ENCODE results near the gene PIK3CB.

PIK3CB gene

DNA sequence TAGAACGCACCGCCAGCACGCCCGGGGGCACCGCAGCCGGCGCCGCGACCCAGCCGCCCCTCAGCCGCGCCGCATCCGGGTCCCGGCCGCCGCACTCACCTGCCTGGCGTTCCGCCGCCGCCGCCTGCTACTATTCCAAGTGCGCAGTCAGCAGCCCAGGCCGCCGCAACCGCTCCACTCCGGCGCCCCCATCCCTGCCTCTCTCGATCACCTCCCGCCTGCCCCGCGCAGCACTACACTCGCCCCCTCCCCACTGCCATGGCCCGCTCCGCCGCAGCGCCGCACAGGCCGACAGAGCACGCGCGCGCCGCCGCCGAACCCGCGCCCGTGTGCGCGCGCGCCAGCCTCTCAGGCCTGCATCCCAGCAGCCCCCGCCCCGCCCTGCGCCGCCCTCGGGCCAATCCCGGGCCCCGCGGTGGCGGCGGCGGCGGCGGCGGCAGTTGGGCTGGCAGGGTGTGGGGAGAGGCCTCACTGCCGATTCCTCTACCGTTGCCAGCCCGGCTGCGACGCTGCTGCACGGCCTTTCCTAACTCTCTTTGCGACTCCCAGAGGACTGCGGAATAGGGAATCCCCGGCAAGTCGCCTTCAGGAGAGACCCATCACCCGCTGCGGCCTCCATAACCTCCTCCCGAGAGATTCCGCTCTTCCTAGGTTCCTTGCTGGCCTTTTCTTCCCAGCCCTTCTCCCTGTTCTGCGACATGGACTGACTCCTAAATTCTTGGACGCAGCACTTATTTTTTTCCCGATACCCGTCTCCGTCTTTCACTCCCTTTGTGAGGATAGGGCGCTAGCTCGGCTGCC is at the start of gene PIK3CB:
Gene PIK3CB (minus strand): TSS at position 333 of the 801 bp plus-strand sequence. CDS start 75,585 bp downstream, outside the sequence.
- no peaks in the 10 kb centered on the region for H3K9me3 ChIP-seq (ENCODE audit: control insufficient read depth in 2 of 2, low read length in 2 of 2)
- no peaks in the 10 kb centered on the region for H3K36me3 ChIP-seq (ENCODE audit: control insufficient read depth in 2 of 2, insufficient read depth in 2 of 2, low read length in 2 of 2)
- peak within 1 kb of the TSS; percentile 91 to 92 for H3K4me3 ChIP-seq (ENCODE audit: low read length in 2 of 2)
- H3K9ac ChIP-seq (ENCODE audit: low read depth in 1 of 2, low read length in 2 of 2): peak within 1 kb of the TSS; percentile 92 to 98
- peak within 1 kb of the TSS; percentile 93 to 95 for H3K27ac ChIP-seq (ENCODE audit: low read depth in 2 of 2, low read length in 2 of 2)
- peaks cover 2 to 19% of the 10 kb centered on the region in 2 donors for H3K4me1 ChIP-seq (ENCODE audit: control insufficient read depth in 2 of 2, insufficient read depth in 2 of 2, low read length in 2 of 2)
- H3K27me3 ChIP-seq (ENCODE audit: control insufficient read depth in 2 of 2, insufficient read depth in 2 of 2, low read length in 2 of 2): no peaks in the 10 kb centered on the region

DNA sequence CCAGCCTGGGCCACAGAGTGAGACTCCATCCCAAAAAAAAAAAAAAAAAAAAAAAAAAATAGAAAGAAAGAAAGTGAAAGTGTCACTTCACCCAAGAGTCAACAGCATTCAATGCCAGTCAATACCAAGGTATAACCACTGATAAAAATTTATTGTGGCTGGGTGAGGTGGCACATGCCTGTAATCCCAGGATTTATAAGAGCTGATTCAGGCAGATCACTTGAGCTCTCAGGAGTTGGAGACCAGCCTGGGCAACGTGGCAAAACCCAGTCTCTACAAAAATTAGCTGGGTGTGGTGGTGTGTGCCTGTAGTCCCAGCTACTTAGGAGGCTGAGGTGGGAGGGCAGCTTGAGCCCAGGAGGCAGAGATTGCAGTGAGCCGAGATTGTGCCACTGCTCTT is 46.5 kb upstream of the PIK3CB start:
- peak overlapping the region; percentile 76 to 80 for H3K27ac ChIP-seq (ENCODE audit: low read depth in 2 of 2, low read length in 2 of 2)
- H3K36me3 ChIP-seq (ENCODE audit: control insufficient read depth in 2 of 2, insufficient read depth in 2 of 2, low read length in 2 of 2): no peaks in the 10 kb centered on the region
- no peaks in the 10 kb centered on the region for H3K9me3 ChIP-seq (ENCODE audit: control insufficient read depth in 2 of 2, low read length in 2 of 2)
- H3K9ac ChIP-seq (ENCODE audit: low read depth in 1 of 2, low read length in 2 of 2): peak overlapping the region in 1 of 2 donors; percentile 24
- peaks cover 0 to 6% of the 10 kb centered on the region in 2 donors for H3K4me1 ChIP-seq (ENCODE audit: control insufficient read depth in 2 of 2, insufficient read depth in 2 of 2, low read length in 2 of 2)
- no peaks in the 10 kb centered on the region for H3K27me3 ChIP-seq (ENCODE audit: control insufficient read depth in 2 of 2, insufficient read depth in 2 of 2, low read length in 2 of 2)
- H3K4me3 ChIP-seq (ENCODE audit: low read length in 2 of 2): peak overlapping the region in 1 of 2 donors; percentile 26

DNA sequence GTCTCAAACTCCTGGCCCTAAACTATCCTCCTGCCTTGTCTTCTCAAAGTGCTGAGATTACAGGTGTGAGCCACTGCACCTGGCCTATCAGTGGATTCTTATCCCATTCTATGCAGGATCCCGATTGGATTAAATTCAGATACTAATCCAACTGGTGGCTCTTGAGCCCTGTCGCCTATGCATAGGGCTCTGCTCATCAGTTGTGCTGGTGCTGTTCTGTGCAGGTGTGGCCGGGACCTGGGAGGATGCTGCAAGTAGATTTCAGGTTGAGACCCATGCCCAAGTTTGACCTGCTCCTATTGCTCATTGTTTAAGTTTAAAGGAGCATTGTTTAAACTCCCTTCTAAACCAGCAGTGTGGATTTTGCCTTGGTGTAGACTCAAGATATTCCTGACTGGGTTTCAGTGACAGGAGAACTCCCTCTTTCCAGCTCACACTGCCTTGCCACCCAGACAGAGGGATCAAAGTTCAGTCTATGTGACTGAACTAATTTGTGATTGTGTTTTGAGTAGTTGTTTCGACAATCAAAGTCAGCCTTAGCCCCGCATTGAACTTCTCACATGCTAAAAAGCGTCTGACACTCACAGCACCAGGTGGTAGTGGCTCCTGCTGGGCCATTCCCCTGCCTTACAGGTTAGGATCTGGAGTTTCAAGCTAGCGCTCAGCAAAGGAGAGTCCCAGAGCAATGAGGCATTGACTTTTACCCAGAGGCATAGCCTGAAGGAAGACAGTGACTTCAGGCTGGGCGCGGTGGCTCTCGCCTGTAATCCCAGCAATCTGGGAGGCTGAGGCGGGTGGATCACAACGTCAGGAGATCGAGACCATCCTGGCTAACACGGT is 45.0 kb upstream of the PIK3CB start:
- Histone ChIP-seq H3K4me1 (ENCODE audit: control insufficient read depth in 2 of 2, insufficient read depth in 2 of 2, low read length in 2 of 2) (peaks cover 0 to 6% of the 10 kb centered on the region in 2 donors), H3K9me3 (ENCODE audit: control insufficient read depth in 2 of 2, low read length in 2 of 2) (no peaks in the 10 kb centered on the region), H3K27ac (ENCODE audit: low read depth in 2 of 2, low read length in 2 of 2) (peak overlapping the region; percentile 44 to 81), H3K9ac (ENCODE audit: low read depth in 1 of 2, low read length in 2 of 2) (peak overlapping the region in 1 of 2 donors; percentile 30), H3K4me3 (ENCODE audit: low read length in 2 of 2) (peak overlapping the region in 1 of 2 donors; percentile 5), H3K36me3 (ENCODE audit: control insufficient read depth in 2 of 2, insufficient read depth in 2 of 2, low read length in 2 of 2) (no peaks in the 10 kb centered on the region), H3K27me3 (ENCODE audit: control insufficient read depth in 2 of 2, insufficient read depth in 2 of 2, low read length in 2 of 2) (no peaks in the 10 kb centered on the region)

GRCh38 chr3:138877226-138877625 is 42.5 kb upstream of the PIK3CB start:
- no peaks in the 10 kb centered on the region for H3K9me3 ChIP-seq (ENCODE audit: control insufficient read depth in 2 of 2, low read length in 2 of 2)
- H3K36me3 ChIP-seq (ENCODE audit: control insufficient read depth in 2 of 2, insufficient read depth in 2 of 2, low read length in 2 of 2): no peaks in the 10 kb centered on the region
- H3K9ac ChIP-seq (ENCODE audit: low read depth in 1 of 2, low read length in 2 of 2): no peak overlapping the region
- H3K4me3 ChIP-seq (ENCODE audit: low read length in 2 of 2): no peak overlapping the region
- no peaks in the 10 kb centered on the region for H3K27me3 ChIP-seq (ENCODE audit: control insufficient read depth in 2 of 2, insufficient read depth in 2 of 2, low read length in 2 of 2)
- H3K4me1 ChIP-seq (ENCODE audit: control insufficient read depth in 2 of 2, insufficient read depth in 2 of 2, low read length in 2 of 2): peaks cover 0 to 6% of the 10 kb centered on the region in 2 donors
- no peak overlapping the region for H3K27ac ChIP-seq (ENCODE audit: low read depth in 2 of 2, low read length in 2 of 2)

- Histone ChIP-seq H3K4me1 (ENCODE audit: control insufficient read depth in 2 of 2, insufficient read depth in 2 of 2, low read length in 2 of 2) (peaks cover 0 to 6% of the 10 kb centered on the region in 2 donors), H3K9me3 (ENCODE audit: control insufficient read depth in 2 of 2, low read length in 2 of 2) (no peaks in the 10 kb centered on the region), H3K27me3 (ENCODE audit: control insufficient read depth in 2 of 2, insufficient read depth in 2 of 2, low read length in 2 of 2) (no peaks in the 10 kb centered on the region), H3K36me3 (ENCODE audit: control insufficient read depth in 2 of 2, insufficient read depth in 2 of 2, low read length in 2 of 2) (no peaks in the 10 kb centered on the region), H3K27ac (ENCODE audit: low read depth in 2 of 2, low read length in 2 of 2) (no peak overlapping the region), H3K9ac (ENCODE audit: low read depth in 1 of 2, low read length in 2 of 2) (no peak overlapping the region), H3K4me3 (ENCODE audit: low read length in 2 of 2) (no peak overlapping the region)
Measured at GRCh38 chr3:138875754-138876664, 41.3 kb upstream of the PIK3CB start.

- no peaks in the 10 kb centered on the region for H3K9me3 ChIP-seq (ENCODE audit: control insufficient read depth in 2 of 2, low read length in 2 of 2)
- H3K36me3 ChIP-seq (ENCODE audit: control insufficient read depth in 2 of 2, insufficient read depth in 2 of 2, low read length in 2 of 2): no peaks in the 10 kb centered on the region
- no peak overlapping the region for H3K9ac ChIP-seq (ENCODE audit: low read depth in 1 of 2, low read length in 2 of 2)
- peaks cover 0 to 6% of the 10 kb centered on the region in 2 donors for H3K4me1 ChIP-seq (ENCODE audit: control insufficient read depth in 2 of 2, insufficient read depth in 2 of 2, low read length in 2 of 2)
- no peak overlapping the region for H3K27ac ChIP-seq (ENCODE audit: low read depth in 2 of 2, low read length in 2 of 2)
- H3K27me3 ChIP-seq (ENCODE audit: control insufficient read depth in 2 of 2, insufficient read depth in 2 of 2, low read length in 2 of 2): no peaks in the 10 kb centered on the region
- H3K4me3 ChIP-seq (ENCODE audit: low read length in 2 of 2): no peak overlapping the region
Measured at GRCh38 chr3:138875096-138875753, 40.5 kb upstream of the PIK3CB start.

DNA sequence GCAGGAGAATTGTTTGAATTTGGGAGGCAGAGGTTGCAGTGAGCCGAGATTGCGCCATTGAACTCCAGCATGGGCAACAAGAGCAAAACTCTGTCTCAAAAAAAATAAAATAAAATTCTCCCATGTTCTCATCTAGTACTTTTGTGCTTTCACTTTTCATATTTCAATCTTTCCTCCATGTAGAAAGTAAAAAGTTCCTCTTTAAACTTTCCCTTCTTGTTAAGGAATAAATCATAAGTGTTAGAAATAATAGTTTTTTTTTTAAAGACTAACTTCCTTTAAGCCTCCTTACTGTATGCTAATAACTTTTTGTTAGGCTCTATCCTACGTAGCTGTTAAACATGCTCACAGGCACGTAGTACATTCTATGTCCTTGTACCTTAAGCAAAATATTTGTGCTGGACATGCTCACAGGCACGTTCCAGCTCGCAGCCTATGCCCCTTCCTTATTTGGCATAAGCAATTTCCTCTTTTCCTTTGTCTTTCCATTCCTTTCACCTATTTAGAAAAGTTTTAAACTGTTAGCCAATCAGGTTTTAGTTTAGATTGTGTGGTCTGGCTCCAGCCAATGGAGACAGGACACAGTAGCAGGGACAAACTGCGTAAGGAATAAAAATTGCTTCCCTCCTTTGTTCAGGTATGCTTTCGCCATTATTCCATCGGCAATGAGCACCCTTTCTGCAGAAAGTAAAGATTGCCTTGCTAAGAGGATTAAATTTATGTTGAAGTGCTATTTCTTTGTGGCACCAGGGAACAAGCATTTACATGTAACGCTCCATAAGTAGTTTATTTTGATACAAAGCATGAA is 38.9 kb upstream of the PIK3CB start:
- no peaks in the 10 kb centered on the region for H3K27me3 ChIP-seq (ENCODE audit: control insufficient read depth in 2 of 2, insufficient read depth in 2 of 2, low read length in 2 of 2)

GRCh38 chr3:138872632-138873031 is 37.9 kb upstream of the PIK3CB start:
- Histone ChIP-seq H3K27me3 (ENCODE audit: control insufficient read depth in 2 of 2, insufficient read depth in 2 of 2, low read length in 2 of 2) (no peaks in the 10 kb centered on the region), H3K4me1 (ENCODE audit: control insufficient read depth in 2 of 2, insufficient read depth in 2 of 2, low read length in 2 of 2) (no peaks in the 10 kb centered on the region), H3K27ac (ENCODE audit: low read depth in 2 of 2, low read length in 2 of 2) (no peak overlapping the region), H3K9ac (ENCODE audit: low read depth in 1 of 2, low read length in 2 of 2) (no peak overlapping the region), H3K36me3 (ENCODE audit: control insufficient read depth in 2 of 2, insufficient read depth in 2 of 2, low read length in 2 of 2) (no peaks in the 10 kb centered on the region), H3K9me3 (ENCODE audit: control insufficient read depth in 2 of 2, low read length in 2 of 2) (no peaks in the 10 kb centered on the region), H3K4me3 (ENCODE audit: low read length in 2 of 2) (no peak overlapping the region)

More for the DNA sequence above, 38.9 kb upstream of the PIK3CB start:
- H3K4me3 ChIP-seq (ENCODE audit: low read length in 2 of 2): no peak overlapping the region
- H3K27ac ChIP-seq (ENCODE audit: low read depth in 2 of 2, low read length in 2 of 2): no peak overlapping the region
- H3K4me1 ChIP-seq (ENCODE audit: control insufficient read depth in 2 of 2, insufficient read depth in 2 of 2, low read length in 2 of 2): no peaks in the 10 kb centered on the region
- H3K9ac ChIP-seq (ENCODE audit: low read depth in 1 of 2, low read length in 2 of 2): no peak overlapping the region
- H3K9me3 ChIP-seq (ENCODE audit: control insufficient read depth in 2 of 2, low read length in 2 of 2): no peaks in the 10 kb centered on the region
- H3K36me3 ChIP-seq (ENCODE audit: control insufficient read depth in 2 of 2, insufficient read depth in 2 of 2, low read length in 2 of 2): no peaks in the 10 kb centered on the region

DNA sequence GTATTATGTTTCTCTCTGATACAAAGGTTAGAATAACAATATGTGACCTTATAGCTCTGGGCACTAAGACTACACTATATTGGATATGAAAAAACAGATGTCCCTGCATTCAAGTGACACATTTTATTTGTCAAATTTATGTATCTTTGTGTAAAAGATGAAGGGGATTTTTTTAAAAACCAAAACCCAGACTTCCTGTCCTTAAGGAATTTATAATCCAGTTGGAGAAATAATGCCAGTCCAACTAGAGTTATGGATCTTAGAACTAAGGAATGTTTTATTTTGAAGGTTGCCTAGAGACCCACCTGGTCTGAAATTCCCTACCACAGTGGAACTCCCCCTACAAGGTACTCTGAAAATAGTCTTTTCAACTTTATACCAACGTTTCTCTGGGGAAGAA is 33.3 kb upstream of the PIK3CB start:
- Histone ChIP-seq H3K4me1 (ENCODE audit: control insufficient read depth in 2 of 2, insufficient read depth in 2 of 2, low read length in 2 of 2) (peaks cover 9 to 11% of the 10 kb centered on the region in 2 donors), H3K27me3 (ENCODE audit: control insufficient read depth in 2 of 2, insufficient read depth in 2 of 2, low read length in 2 of 2) (no peaks in the 10 kb centered on the region), H3K9me3 (ENCODE audit: control insufficient read depth in 2 of 2, low read length in 2 of 2) (no peaks in the 10 kb centered on the region), H3K9ac (ENCODE audit: low read depth in 1 of 2, low read length in 2 of 2) (no peak overlapping the region), H3K36me3 (ENCODE audit: control insufficient read depth in 2 of 2, insufficient read depth in 2 of 2, low read length in 2 of 2) (no peaks in the 10 kb centered on the region), H3K27ac (ENCODE audit: low read depth in 2 of 2, low read length in 2 of 2) (no peak overlapping the region), H3K4me3 (ENCODE audit: low read length in 2 of 2) (no peak overlapping the region)
